Activated naive CD8-positive, alpha-beta T cell treated with anti-CD3 and anti-CD28 coated beads, Interleukin-2, amount 50 U/mL, for 16 hours (primary cell): ENCODE results near the gene SIRPA.

Experiments
- DNase-seq: peaks from one replicate; pipeline ENCODE4 v3.0.0-alpha.2; 2020; ENCODE audit warnings: low read depth, low spot score

Gene SIRPA

DNA sequence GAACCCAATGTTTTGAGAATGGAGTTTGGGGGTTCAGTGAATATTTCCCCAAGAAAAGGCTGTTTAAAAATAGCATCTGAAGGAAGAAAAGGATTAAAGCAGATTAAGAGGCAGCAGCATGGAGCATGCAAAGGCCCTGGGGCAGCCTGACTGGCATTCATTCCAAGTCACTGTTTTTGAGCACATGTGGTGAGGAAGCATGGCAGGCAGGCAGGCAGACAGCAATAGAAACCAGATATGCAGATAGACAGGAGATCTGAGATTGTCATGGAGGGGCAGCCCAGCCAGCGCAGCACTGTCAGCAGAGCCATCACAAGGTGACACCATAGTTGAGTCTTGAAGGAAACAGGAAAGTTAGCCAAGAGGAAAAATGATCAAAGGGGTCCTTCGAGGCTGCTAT is 37.8 kb downstream of the SIRPA start:
- no peak for DNase-seq

GRCh38 chr20:1933465-1933870 is 38.3 kb downstream of the SIRPA start:
- DNase-seq, result no peak

GRCh38 chr20:1934156-1934555 is 38.9 kb downstream of the SIRPA start:
- DNase-seq, result no peak

DNA sequence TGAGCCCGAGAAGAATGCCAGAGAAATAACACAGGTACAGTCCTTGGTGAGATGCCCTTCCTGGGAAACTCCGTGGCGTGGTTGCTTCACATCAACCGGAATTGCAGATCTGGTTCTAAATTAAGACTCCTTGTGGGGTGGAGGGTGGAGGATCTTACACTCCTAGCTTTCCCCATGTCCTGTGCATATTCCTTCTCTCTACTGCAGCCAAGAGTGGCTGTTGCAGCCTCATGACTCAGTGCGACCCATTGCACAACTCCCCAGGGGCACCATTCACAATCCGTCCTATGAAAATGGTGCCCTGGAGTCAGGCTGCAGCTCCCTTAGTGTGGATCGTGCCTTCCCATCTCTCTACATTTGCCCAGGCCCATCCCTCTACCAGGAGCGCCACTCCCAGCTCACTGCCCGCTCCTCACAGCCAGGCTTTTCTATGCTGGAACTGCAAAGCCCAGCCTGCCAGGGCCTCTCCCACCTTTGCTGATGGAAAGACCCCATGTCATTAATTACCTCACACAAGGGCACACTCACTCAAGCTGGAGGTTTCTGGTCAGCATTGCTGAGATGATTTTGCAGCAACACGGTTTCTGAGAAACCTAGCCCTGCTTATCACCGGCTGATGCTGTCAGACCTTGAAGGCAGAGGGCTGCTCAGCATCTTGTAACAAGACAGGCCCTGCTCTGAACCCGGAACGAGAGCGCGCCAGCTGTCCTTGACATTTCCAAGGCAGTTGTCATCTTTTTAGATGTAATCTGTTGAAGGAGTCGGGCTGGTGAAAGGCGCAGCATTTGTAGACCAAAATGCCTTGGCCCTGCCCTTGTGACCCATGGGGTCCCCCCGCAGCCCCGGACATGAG is 39.7 kb downstream of the SIRPA start:
- DNase-seq, result no peak

GRCh38 chr20:1935696-1936366 is 40.6 kb downstream of the SIRPA start:
- no peak for DNase-seq

DNA sequence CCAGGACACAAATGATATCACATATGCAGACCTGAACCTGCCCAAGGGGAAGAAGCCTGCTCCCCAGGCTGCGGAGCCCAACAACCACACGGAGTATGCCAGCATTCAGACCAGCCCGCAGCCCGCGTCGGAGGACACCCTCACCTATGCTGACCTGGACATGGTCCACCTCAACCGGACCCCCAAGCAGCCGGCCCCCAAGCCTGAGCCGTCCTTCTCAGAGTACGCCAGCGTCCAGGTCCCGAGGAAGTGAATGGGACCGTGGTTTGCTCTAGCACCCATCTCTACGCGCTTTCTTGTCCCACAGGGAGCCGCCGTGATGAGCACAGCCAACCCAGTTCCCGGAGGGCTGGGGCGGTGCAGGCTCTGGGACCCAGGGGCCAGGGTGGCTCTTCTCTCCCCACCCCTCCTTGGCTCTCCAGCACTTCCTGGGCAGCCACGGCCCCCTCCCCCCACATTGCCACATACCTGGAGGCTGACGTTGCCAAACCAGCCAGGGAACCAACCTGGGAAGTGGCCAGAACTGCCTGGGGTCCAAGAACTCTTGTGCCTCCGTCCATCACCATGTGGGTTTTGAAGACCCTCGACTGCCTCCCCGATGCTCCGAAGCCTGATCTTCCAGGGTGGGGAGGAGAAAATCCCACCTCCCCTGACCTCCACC is 42.2 kb downstream of the SIRPA start:
- no peak for DNase-seq

DNA sequence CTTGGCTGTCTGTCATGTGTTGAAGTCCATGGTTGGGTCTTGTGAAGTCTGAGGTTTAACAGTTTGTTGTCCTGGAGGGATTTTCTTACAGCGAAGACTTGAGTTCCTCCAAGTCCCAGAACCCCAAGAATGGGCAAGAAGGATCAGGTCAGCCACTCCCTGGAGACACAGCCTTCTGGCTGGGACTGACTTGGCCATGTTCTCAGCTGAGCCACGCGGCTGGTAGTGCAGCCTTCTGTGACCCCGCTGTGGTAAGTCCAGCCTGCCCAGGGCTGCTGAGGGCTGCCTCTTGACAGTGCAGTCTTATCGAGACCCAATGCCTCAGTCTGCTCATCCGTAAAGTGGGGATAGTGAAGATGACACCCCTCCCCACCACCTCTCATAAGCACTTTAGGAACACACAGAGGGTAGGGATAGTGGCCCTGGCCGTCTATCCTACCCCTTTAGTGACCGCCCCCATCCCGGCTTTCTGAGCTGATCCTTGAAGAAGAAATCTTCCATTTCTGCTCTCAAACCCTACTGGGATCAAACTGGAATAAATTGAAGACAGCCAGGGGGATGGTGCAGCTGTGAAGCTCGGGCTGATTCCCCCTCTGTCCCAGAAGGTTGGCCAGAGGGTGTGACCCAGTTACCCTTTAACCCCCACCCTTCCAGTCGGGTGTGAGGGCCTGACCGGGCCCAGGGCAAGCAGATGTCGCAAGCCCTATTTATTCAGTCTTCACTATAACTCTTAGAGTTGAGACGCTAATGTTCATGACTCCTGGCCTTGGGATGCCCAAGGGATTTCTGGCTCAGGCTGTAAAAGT is 43.5 kb downstream of the SIRPA start:
- no peak for DNase-seq

- no peak for DNase-seq
Measured at GRCh38 chr20:1939270-1939595, 44.0 kb downstream of the SIRPA start.

DNA sequence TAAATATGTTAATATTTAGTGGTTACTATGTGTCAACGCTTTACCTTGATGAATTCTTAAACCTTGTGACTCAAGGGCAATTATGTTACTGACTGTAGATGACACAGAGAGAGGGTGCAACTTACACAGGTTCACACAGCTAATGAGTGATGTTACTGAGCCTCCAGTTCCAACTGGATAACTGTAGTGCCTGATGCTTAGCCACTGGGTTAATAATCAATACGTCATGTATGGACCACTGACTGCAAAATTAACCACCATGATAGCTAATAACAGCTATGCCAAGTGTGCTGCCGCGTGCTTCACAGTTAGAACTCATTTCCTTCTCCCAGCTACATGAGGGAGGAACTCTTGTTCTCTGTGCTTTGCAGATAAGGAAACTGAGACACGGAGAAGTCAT is 45.4 kb downstream of the SIRPA start:
- DNase-seq, result no peak

GRCh38 chr20:1941226-1941625 is 46.0 kb downstream of the SIRPA start:
- DNase-seq, result no peak

DNA sequence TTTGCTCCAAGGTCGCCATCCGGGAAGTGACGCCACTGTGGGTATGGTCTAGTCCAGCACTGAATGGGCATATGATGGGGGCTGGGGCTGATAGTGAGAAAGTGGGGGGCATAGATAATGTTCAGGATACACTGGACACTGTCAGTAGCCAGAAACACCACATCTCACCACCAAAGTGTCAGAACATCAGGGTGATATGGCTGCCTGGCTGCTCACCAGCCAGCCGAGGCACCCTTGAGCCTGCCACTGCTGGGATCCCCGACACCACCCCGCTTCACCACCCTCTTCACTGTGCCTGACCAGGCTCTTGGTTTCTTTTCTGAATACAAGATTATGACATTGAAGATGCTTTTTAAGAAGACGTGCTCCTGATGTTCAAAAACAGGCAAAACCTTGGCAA is 46.9 kb downstream of the SIRPA start:
- no peak for DNase-seq

DNA sequence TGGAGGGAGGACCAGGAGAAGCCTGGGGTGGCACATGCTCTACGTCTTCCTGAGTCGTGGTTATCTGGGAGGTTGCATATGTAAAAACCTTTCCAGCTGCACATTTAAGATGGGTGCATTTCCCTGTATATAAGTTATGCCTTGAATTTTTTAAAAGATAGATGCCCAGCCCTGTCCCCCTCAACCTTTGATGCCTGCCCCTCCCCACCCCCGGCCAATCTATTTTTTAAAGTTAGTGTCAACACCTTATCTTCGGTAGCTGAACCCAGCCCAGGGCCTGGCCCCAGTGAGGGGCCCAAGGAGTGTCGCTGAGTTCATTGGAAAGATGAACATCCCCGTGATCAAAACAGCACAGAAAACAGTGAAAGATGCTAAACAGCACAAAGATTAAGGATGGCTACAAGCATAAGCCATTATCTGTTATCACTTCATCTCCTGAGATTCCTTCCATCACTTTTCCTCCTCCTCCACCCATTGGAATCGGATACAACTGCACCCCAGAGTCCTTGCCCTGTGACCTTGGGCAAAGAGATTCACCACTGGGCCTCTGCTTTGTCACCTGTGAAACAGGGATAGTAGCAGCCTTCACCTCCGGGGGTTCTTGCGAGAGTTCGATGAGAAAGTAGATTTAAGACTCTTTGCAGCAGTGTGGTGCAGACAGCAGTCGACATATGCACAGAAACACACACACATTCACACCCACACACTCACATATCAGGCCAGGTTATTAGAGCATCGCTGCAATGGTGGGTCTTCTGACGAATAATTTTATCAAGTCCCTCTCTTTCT is 47.5 kb downstream of the SIRPA start:
- DNase-seq, result no peak

- DNase-seq, result no peak
Measured at GRCh38 chr20:1943275-1944002, 48.2 kb downstream of the SIRPA start.

GRCh38 chr20:1944345-1945091 is 49.3 kb downstream of the SIRPA start:
- DNase-seq, result no peak

GRCh38 chr20:1945134-1945618 is 50.0 kb downstream of the SIRPA start:
- no peak for DNase-seq

DNA sequence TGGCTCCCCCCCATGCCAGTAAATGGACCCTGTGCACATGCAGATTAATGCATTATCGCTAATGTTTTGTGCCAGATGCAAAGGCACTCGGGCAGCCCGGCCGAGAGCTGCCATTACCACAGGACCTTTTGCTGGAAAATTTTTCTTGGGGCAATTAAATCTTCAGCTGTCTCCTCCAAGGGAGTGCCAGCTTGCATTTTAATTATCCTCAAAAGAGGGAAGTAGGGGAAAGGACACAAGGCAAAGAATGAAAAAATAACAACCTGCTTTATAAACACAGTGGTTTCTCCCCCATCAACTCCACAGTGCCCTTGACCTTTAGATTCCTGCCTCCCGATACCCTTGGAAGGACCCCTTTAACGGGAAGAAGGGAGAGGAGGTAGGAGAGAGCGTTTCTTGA is 50.5 kb downstream of the SIRPA start:
- no peak for DNase-seq

GRCh38 chr20:1946442-1946761 is 51.2 kb downstream of the SIRPA start:
- DNase-seq, result no peak

DNA sequence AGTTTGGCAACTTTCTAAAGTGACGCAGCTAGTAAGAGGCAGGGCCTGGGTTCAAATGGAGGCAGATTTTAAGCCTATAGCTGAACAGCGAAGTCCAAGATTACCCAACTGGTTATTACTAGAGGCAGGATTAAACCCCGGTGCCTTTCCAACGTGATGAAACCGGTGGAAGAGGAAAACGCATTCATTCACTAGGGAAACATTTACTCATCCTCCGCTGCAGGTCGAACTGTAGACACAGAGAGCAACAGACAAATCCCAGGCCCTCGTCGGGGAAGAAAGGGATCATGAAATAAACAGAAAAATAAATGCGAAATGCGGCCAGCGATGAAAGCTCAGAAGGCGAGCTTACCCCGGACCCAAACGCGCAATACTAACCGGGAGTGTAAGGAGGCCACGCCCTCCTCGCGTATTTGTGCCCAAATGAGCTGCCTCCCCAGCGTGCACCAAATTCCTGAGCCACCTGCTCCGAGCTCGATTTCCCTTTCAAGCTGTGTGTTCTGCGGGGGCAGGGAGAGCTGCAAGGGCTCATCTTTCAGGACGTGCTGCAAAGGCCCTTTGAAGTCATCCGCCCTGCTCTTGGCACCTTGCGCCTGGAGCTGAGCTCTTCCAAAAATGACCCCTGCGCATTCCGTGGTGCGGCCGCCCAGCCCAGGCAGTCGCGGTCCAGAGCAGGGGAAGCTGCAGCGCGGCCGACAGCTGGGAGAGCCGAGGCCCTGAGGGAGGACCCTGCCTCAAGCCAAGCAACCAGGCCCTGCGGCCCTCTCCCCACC is 51.7 kb downstream of the SIRPA start:
- no peak for DNase-seq

DNA sequence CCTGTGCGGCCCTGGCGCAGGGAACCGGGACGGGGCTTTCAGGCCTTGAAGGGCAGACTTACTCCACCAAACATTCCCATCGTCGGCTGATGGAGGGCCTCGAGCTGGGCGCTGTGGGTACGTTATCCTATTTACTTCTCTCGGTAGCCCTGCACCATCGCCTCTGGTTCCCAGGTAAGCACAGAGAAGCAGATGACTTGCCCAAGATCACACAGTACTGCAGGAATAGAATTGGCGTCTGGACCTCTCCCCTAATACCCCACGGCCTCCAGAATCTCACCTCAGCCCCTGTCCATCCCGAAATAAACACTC is 52.3 kb downstream of the SIRPA start:
- no peak for DNase-seq
